ENCODE measurements around the gene ZFYVE1. TPM values are rescaled to one million over a fixed set of nuclear protein-coding genes. Genes with fewer than 3 reads are reported as not detected.
"Not testable (repeated sequence)": the region's sequence is repeated elsewhere in the genome, so short reads cannot be mapped to it uniquely, and the experiment has no call there.

The ZFYVE1 gene
- total RNA-seq, 1 donor from 2014 or later = 14.3 TPM

GRCh38 chr14:72958548-72958947 is 68.4 kb downstream of the ZFYVE1 start:
- no peaks in the 10 kb centered on the region for H3K36me3 ChIP-seq
- H3K27me3 ChIP-seq = no peaks in the 10 kb centered on the region
- H3K9ac ChIP-seq = no peak overlapping the region
- H2AFZ ChIP-seq (replicated peaks) = no peak overlapping the region
- DNase-seq (ENCODE audit: low spot score) = no peak
- H3K79me2 ChIP-seq (ENCODE audit: low read depth) = no peaks in the 10 kb centered on the region
- TF ChIP-seq EZH2phosphoT487 (IDR thresholded peaks at IDR 0.05) = no peak
- TF ChIP-seq EZH2 (IDR thresholded peaks at IDR 0.05) = no peak
- TF ChIP-seq CTCF (IDR thresholded peaks at IDR 0.05) = no peak
- no peak overlapping the region for H3K27ac Mint-ChIP-seq
- H3K27me3 Mint-ChIP-seq (ENCODE audit: insufficient read depth, low read depth) = peaks cover 6% of the 10 kb centered on the region
- peaks cover 4% of the 10 kb centered on the region for H3K4me1 Mint-ChIP-seq
- H3K36me3 Mint-ChIP-seq = peaks cover 9% of the 10 kb centered on the region
- no peak overlapping the region for H3K4me3 ChIP-seq
- H3F3A ChIP-seq (ENCODE audit: low read depth) = no peaks in the 10 kb centered on the region
- no peak overlapping the region for H3K27ac ChIP-seq
- no peak overlapping the region for H3K4me2 ChIP-seq
- H3K4me3 Mint-ChIP-seq = no peak overlapping the region
- no peaks in the 10 kb centered on the region for H4K20me1 ChIP-seq (ENCODE audit: low read depth)
- H3K9me3 ChIP-seq (ENCODE audit: low read depth) = no peaks in the 10 kb centered on the region
- H3K9me3 Mint-ChIP-seq = no peaks in the 10 kb centered on the region
- no peaks in the 10 kb centered on the region for H3K4me1 ChIP-seq

- Histone ChIP-seq H3K4me3 (no peak overlapping the region), H3K27ac (no peak overlapping the region), H3K4me2 (no peak overlapping the region), H3K79me2 (ENCODE audit: low read depth) (no peaks in the 10 kb centered on the region), H3K4me1 (no peaks in the 10 kb centered on the region), H3F3A (ENCODE audit: low read depth) (no peaks in the 10 kb centered on the region), H3K9me3 (ENCODE audit: low read depth) (no peaks in the 10 kb centered on the region), H4K20me1 (ENCODE audit: low read depth) (no peaks in the 10 kb centered on the region), H3K9ac (no peak overlapping the region), H3K36me3 (no peaks in the 10 kb centered on the region), H2AFZ (replicated peaks) (no peak overlapping the region), H3K27me3 (no peaks in the 10 kb centered on the region)
- no peak for TF ChIP-seq EZH2 (IDR thresholded peaks at IDR 0.05)
- TF ChIP-seq CTCF (IDR thresholded peaks at IDR 0.05) = no peak
- TF ChIP-seq EZH2phosphoT487 (IDR thresholded peaks at IDR 0.05) = no peak
- H3K27ac Mint-ChIP-seq = no peak overlapping the region
- peaks cover 9% of the 10 kb centered on the region for H3K36me3 Mint-ChIP-seq
- no peaks in the 10 kb centered on the region for H3K9me3 Mint-ChIP-seq
- H3K4me1 Mint-ChIP-seq = no peaks in the 10 kb centered on the region
- no peaks in the 10 kb centered on the region for H3K27me3 Mint-ChIP-seq (ENCODE audit: insufficient read depth, low read depth)
- no peak overlapping the region for H3K4me3 Mint-ChIP-seq
- no peak for DNase-seq (ENCODE audit: low spot score)
Observed at GRCh38 chr14:72957213-72957612, 69.7 kb downstream of the ZFYVE1 start.

- H3K9ac ChIP-seq; H3K4me3 Mint-ChIP-seq; H3K4me3 ChIP-seq; H3K79me2 ChIP-seq (ENCODE audit: low read depth); H3K27me3 ChIP-seq; H3K4me1 ChIP-seq; DNase-seq (ENCODE audit: low spot score); H2AFZ ChIP-seq (replicated peaks); H3K36me3 ChIP-seq; H3K9me3 Mint-ChIP-seq; H3K27me3 Mint-ChIP-seq (ENCODE audit: insufficient read depth, low read depth); H4K20me1 ChIP-seq (ENCODE audit: low read depth); H3K27ac ChIP-seq; H3K9me3 ChIP-seq (ENCODE audit: low read depth); H3K36me3 Mint-ChIP-seq; H3K4me1 Mint-ChIP-seq; H3F3A ChIP-seq (ENCODE audit: low read depth); H3K27ac Mint-ChIP-seq; H3K4me2 ChIP-seq: not testable (repeated sequence)
Observed at GRCh38 chr14:72956741-72957140, 70.2 kb downstream of the ZFYVE1 start.

GRCh38 chr14:72952171-72952570 is 74.7 kb downstream of the ZFYVE1 start:
- H3K9me3 Mint-ChIP-seq = no peaks in the 10 kb centered on the region
- H3K36me3 Mint-ChIP-seq = peaks cover 4% of the 10 kb centered on the region
- H3K27ac Mint-ChIP-seq = no peak overlapping the region
- TF ChIP-seq EZH2phosphoT487 (IDR thresholded peaks at IDR 0.05) (no peak), EZH2 (IDR thresholded peaks at IDR 0.05) (no peak)
- H3K27me3 Mint-ChIP-seq (ENCODE audit: insufficient read depth, low read depth) = peaks cover 3% of the 10 kb centered on the region
- no peaks in the 10 kb centered on the region for H4K20me1 ChIP-seq (ENCODE audit: low read depth)
- H3K36me3 ChIP-seq = no peaks in the 10 kb centered on the region
- no peak for DNase-seq (ENCODE audit: low spot score)
- H3K9ac ChIP-seq = no peak overlapping the region
- H3K79me2 ChIP-seq (ENCODE audit: low read depth) = no peaks in the 10 kb centered on the region
- no peaks in the 10 kb centered on the region for H3F3A ChIP-seq (ENCODE audit: low read depth)
- no peak overlapping the region for H3K4me2 ChIP-seq
- no peaks in the 10 kb centered on the region for H3K27me3 ChIP-seq
- H3K4me3 Mint-ChIP-seq = no peak overlapping the region
- H3K4me3 ChIP-seq = no peak overlapping the region
- no peaks in the 10 kb centered on the region for H3K9me3 ChIP-seq (ENCODE audit: low read depth)
- H2AFZ ChIP-seq (replicated peaks) = no peak overlapping the region
- H3K4me1 ChIP-seq = no peaks in the 10 kb centered on the region
- no peaks in the 10 kb centered on the region for H3K4me1 Mint-ChIP-seq
- no peak overlapping the region for H3K27ac ChIP-seq
